HCT116 (cell line): Measurements from ENCODE around the gene MICALL1. TPM values are rescaled to one million over a fixed set of nuclear protein-coding genes. Genes with fewer than 3 reads are reported as not detected.

ENCODE experiments used
- ATAC-seq: fragments of 200-7000 bp; cut with Tn5 transposase; 2 replicates; pipeline ENCODE4 v1.9.1; 2020; ENCODE audit warnings: mild to moderate bottlenecking, moderate library complexity
- BruUV-seq: library from RNA; stranded (reverse); fragments of 400-500 nt; replicated peaks from 2 replicates; lab custom pipeline; 2021; lab: Mats Ljungman, UMichigan
- CTCF ChIA-PET: fragments of 300-600 bp; sonication (Branson Sonifier 250); formaldehyde crosslinking; loops from one replicate; lab custom pipeline; 2021; ENCODE audit warnings: antibody characterized with exemption; lab: Charles Lee
- POLR2A ChIA-PET: fragments of 300-600, 350-600 bp; sonication (Branson Sonifier 250); formaldehyde crosslinking; loops from one replicate; lab custom pipeline; 2021; ENCODE audit warnings: antibody characterized with exemption; lab: Charles Lee
- RAD21 ChIA-PET, 2 experiments: fragments of 300-600 bp; sonication (Branson Sonifier 250); formaldehyde crosslinking; loops; one replicate each; lab custom pipeline; 2023; ENCODE audit warnings: low total read pairs in 2 of 2; ENCODE audit not compliant: uncharacterized antibody in 2 of 2, unreplicated experiment in 2 of 2, low non-redundant PET in 1 of 2; lab: Charles Lee
- DNase-seq: peaks from one replicate; pipeline ENCODE4 v3.0.0-alpha.2; 2010; ENCODE audit warnings: low read depth, low spot score
- H2AFZ ChIP-seq: fragments of 200-600 bp; shearing (Covaris generic), sonication (generic); 2 replicates; pipeline ENCODE4 v1.6.1; 2017; ENCODE audit warnings: low read depth, mixed run types, mixed read lengths, antibody characterized with exemption, low read length; ENCODE audit not compliant: poor library complexity, severe bottlenecking
- H3K27ac ChIP-seq: 2 replicates; pipeline ENCODE4 v1.5.1; 2012; ENCODE audit warnings: low read depth, low read length
- H3K27me3 ChIP-seq: fragments of 200-600 bp; sonication (generic); 2 replicates; pipeline ENCODE4 v1.6.1; 2016; ENCODE audit warnings: mixed run types, low read length, mixed read lengths; ENCODE audit not compliant: insufficient read depth
- H3K36me3 ChIP-seq, 2 experiments: fragments of 200-500 bp in 1 of 2; fragments of 200-600 bp in 1 of 2; sonication (Bioruptor generic) in 1 of 2; sonication (generic) in 1 of 2; 2 replicates each; pipeline versions ENCODE4 v1.5.1 to v1.6.1; 2014 to 2016; ENCODE audit warnings: low read length in 2 of 2, inconsistent platforms in 1 of 2, mixed read lengths in 1 of 2, mixed run types in 1 of 2; ENCODE audit not compliant: insufficient read depth in 2 of 2, control insufficient read depth in 1 of 2
- H3K4me1 ChIP-seq, 2 experiments: fragments of 200-600 bp in 1 of 2; sonication (generic) in 1 of 2; 2 replicates each; pipeline versions ENCODE4 v1.5.1 to v1.6.1; 2012 to 2017; ENCODE audit warnings: low read length in 2 of 2, inconsistent platforms in 1 of 2, mild to moderate bottlenecking in 1 of 2, mixed read lengths in 1 of 2, mixed run types in 1 of 2, moderate library complexity in 1 of 2; ENCODE audit not compliant: insufficient read depth in 2 of 2, control insufficient read depth in 1 of 2
- H3K4me2 ChIP-seq: fragments of 200-600 bp; sonication (generic); 2 replicates; pipeline ENCODE4 v1.6.1; 2017; ENCODE audit warnings: mixed run types, low read length, mixed read lengths
- H3K4me3 ChIP-seq, 2 experiments: fragments of 200-600 bp in 1 of 2; sonication (generic) in 1 of 2; replicated peaks in 1 of 2; 2 replicates each; pipeline ENCODE4 v1.5.1; 2011 to 2016; ENCODE audit warnings: low read length in 2 of 2, control low read depth in 1 of 2, low read depth in 1 of 2, mild to moderate bottlenecking in 1 of 2, mixed read lengths in 1 of 2, mixed run types in 1 of 2
- H3K79me2 ChIP-seq: fragments of 200-600 bp; sonication (generic); 2 replicates; pipeline ENCODE4 v1.6.1; 2017; ENCODE audit warnings: mild to moderate bottlenecking, mixed run types, low read length, moderate library complexity, mixed read lengths; ENCODE audit not compliant: insufficient read depth
- H3K9ac ChIP-seq: fragments of 200-600 bp; sonication (generic); 2 replicates; pipeline ENCODE4 v1.6.1; 2016; ENCODE audit warnings: low read length, mixed read lengths
- H3K9me2 ChIP-seq: fragments of 200-600 bp; sonication (generic), shearing (Covaris generic); 2 replicates; pipeline ENCODE4 v1.6.1; 2017; ENCODE audit warnings: mixed run types, mild to moderate bottlenecking, moderate library complexity; ENCODE audit not compliant: insufficient read depth
- H3K9me3 ChIP-seq, 2 experiments: fragments of 200-500 bp in 1 of 2; fragments of 200-600 bp in 1 of 2; sonication (Bioruptor generic) in 1 of 2; sonication (generic) in 1 of 2; 2 replicates each; pipeline ENCODE4 v1.6.1; 2014 to 2017; ENCODE audit warnings: low read length in 2 of 2, mixed read lengths in 2 of 2, inconsistent platforms in 1 of 2, low read depth in 1 of 2, mild to moderate bottlenecking in 1 of 2, mixed run types in 1 of 2, moderate library complexity in 1 of 2; ENCODE audit not compliant: control insufficient read depth in 1 of 2, insufficient read depth in 1 of 2
- H4K20me1 ChIP-seq: fragments of 200-600 bp; sonication (generic), shearing (Covaris generic); 2 replicates; pipeline ENCODE4 v1.6.1; 2017; ENCODE audit warnings: mixed run types, mild to moderate bottlenecking, moderate library complexity; ENCODE audit not compliant: insufficient read depth
- CBX3 ChIP-seq: IDR thresholded peaks from 2 replicates; pipeline ENCODE4 v1.6.1; 2012; ENCODE audit warnings: low read depth
- CEBPB ChIP-seq: IDR thresholded peaks from 2 replicates; pipeline ENCODE4 v1.6.1; 2012; ENCODE audit warnings: low read depth
- ELF1 ChIP-seq: IDR thresholded peaks from 2 replicates; pipeline ENCODE4 v1.6.1; 2012; ENCODE audit warnings: low read depth, borderline replicate concordance
- EZH2phosphoT487 ChIP-seq: fragments of 200-600 bp; IDR thresholded peaks from 2 replicates; pipeline ENCODE4 v1.6.1; 2018; ENCODE audit warnings: antibody characterized with exemption, borderline replicate concordance
- FOSL1 ChIP-seq: IDR thresholded peaks from 2 replicates; pipeline ENCODE4 v1.6.1; 2012; ENCODE audit warnings: low read depth
- POLR2A ChIP-seq: IDR thresholded peaks from 2 replicates; pipeline ENCODE4 v1.7.0; 2011; ENCODE audit warnings: borderline replicate concordance; ENCODE audit not compliant: insufficient read depth, insufficient read length; ENCODE audit errors: extremely low read depth
- RAD21 ChIP-seq: IDR thresholded peaks from 2 replicates; pipeline ENCODE4 v1.6.1; 2012; ENCODE audit warnings: low read depth, mild to moderate bottlenecking
- SIN3A ChIP-seq: IDR thresholded peaks from 2 replicates; pipeline ENCODE4 v1.6.1; 2012; ENCODE audit warnings: low read depth
- SP1 ChIP-seq: IDR thresholded peaks from 2 replicates; pipeline ENCODE4 v1.6.1; 2012; ENCODE audit warnings: low read depth
- TCF7L2 ChIP-seq: IDR thresholded peaks from 2 replicates; pipeline ENCODE4 v1.7.0; 2011; ENCODE audit warnings: borderline replicate concordance, inconsistent platforms; ENCODE audit not compliant: insufficient read depth, insufficient read length; ENCODE audit errors: extremely low read depth
- ZFX ChIP-seq: fragments of 450-650 bp; IDR thresholded peaks from 2 replicates; pipeline ENCODE4 v1.6.1; 2017
- ZNF274 ChIP-seq: fragments of 200-500 bp; sonication (Bioruptor generic); IDR thresholded peaks from 2 replicates; pipeline ENCODE4 v1.6.1; 2014; ENCODE audit warnings: mild to moderate bottlenecking, low read depth, low read length, inconsistent platforms
- intact Hi-C: fragments of 100-400 bp; cut with micrococcal nuclease; formaldehyde crosslinking; loops from 2 replicates; pipeline ENCODE4 v1.10.0; 2022
- total RNA-seq: library from RNA; stranded (reverse); gene quantifications from one replicate; pipeline ENCODE4 v1.2.1, GENCODE V29; 2021; ENCODE audit not compliant: unreplicated experiment
- TF ChIP-seq, protein P1 (sequence below): IDR thresholded peaks from 2 replicates; pipeline ENCODE4 v1.6.1; 2012; ENCODE audit warnings: low read depth
- TF ChIP-seq, protein P2 (sequence below): IDR thresholded peaks from 2 replicates; pipeline ENCODE4 v1.6.1; 2012
- TF ChIP-seq, protein P3 (sequence below): IDR thresholded peaks from 2 replicates; pipeline ENCODE4 v1.6.1; 2011; ENCODE audit warnings: mild to moderate bottlenecking, low read length, moderate library complexity; ENCODE audit not compliant: insufficient replicate concordance; ENCODE audit errors: extremely low read depth
- TF ChIP-seq, protein P4 (sequence below): IDR thresholded peaks from 2 replicates; pipeline ENCODE4 v1.6.1; 2012

MICALL1 gene
- total RNA-seq, 1 experiment from 2014 or later, result 35.2 TPM

GRCh38 chr22:37893583-37893983 lies 12.5 kb upstream of the MICALL1 start:
- Histone ChIP-seq H3K79me2 (no peaks in the 10 kb centered on the region), H3K4me3 (no peak overlapping the region), H3K9me2 (no peaks in the 10 kb centered on the region), H4K20me1 (no peaks in the 10 kb centered on the region), H3K4me2 (0 out of 2 replicates have a peak overlapping the region, but pooled peaks have one; percentile 3), H3K9ac (no peak overlapping the region), H3K9me3 (no peaks in the 10 kb centered on the region), H3K27me3 (no peaks in the 10 kb centered on the region), H3K36me3 (peaks cover 9 to 11% of the 10 kb centered on the region in 2 experiments), H3K4me1 (peaks cover 50 to 61% of the 10 kb centered on the region in 2 experiments), H2AFZ (no peak overlapping the region), H3K27ac (peak overlapping the region; percentile 13)
- intact Hi-C loops, result no loop called here
- no peak for DNase-seq
- TF ChIP-seq CEBPB (no peak), TCF7L2 (no peak), RAD21 (no peak), SIN3A (no peak), ZNF274 (no peak), FOSL1 (no peak), POLR2A (no peak), SP1 (no peak), EZH2phosphoT487 (no peak), CBX3 (no peak), ZFX (no peak), ELF1 (no peak)
- TF ChIP-seq, protein P1, sequence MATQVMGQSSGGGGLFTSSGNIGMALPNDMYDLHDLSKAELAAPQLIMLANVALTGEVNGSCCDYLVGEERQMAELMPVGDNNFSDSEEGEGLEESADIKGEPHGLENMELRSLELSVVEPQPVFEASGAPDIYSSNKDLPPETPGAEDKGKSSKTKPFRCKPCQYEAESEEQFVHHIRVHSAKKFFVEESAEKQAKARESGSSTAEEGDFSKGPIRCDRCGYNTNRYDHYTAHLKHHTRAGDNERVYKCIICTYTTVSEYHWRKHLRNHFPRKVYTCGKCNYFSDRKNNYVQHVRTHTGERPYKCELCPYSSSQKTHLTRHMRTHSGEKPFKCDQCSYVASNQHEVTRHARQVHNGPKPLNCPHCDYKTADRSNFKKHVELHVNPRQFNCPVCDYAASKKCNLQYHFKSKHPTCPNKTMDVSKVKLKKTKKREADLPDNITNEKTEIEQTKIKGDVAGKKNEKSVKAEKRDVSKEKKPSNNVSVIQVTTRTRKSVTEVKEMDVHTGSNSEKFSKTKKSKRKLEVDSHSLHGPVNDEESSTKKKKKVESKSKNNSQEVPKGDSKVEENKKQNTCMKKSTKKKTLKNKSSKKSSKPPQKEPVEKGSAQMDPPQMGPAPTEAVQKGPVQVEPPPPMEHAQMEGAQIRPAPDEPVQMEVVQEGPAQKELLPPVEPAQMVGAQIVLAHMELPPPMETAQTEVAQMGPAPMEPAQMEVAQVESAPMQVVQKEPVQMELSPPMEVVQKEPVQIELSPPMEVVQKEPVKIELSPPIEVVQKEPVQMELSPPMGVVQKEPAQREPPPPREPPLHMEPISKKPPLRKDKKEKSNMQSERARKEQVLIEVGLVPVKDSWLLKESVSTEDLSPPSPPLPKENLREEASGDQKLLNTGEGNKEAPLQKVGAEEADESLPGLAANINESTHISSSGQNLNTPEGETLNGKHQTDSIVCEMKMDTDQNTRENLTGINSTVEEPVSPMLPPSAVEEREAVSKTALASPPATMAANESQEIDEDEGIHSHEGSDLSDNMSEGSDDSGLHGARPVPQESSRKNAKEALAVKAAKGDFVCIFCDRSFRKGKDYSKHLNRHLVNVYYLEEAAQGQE, result no peak
- TF ChIP-seq, protein P2, sequence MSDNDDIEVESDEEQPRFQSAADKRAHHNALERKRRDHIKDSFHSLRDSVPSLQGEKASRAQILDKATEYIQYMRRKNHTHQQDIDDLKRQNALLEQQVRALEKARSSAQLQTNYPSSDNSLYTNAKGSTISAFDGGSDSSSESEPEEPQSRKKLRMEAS, result no peak
- TF ChIP-seq, protein P3, sequence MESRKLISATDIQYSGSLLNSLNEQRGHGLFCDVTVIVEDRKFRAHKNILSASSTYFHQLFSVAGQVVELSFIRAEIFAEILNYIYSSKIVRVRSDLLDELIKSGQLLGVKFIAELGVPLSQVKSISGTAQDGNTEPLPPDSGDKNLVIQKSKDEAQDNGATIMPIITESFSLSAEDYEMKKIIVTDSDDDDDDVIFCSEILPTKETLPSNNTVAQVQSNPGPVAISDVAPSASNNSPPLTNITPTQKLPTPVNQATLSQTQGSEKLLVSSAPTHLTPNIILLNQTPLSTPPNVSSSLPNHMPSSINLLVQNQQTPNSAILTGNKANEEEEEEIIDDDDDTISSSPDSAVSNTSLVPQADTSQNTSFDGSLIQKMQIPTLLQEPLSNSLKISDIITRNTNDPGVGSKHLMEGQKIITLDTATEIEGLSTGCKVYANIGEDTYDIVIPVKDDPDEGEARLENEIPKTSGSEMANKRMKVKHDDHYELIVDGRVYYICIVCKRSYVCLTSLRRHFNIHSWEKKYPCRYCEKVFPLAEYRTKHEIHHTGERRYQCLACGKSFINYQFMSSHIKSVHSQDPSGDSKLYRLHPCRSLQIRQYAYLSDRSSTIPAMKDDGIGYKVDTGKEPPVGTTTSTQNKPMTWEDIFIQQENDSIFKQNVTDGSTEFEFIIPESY, result no peak
- TF ChIP-seq, protein P4, sequence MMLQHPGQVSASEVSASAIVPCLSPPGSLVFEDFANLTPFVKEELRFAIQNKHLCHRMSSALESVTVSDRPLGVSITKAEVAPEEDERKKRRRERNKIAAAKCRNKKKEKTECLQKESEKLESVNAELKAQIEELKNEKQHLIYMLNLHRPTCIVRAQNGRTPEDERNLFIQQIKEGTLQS, result no peak
- ChIA-PET RAD21 (no interaction called here), POLR2A (interaction anchor here (1.8 kb wide), 1 partner anchor 12 kb away, joined by 7 read pairs; no protein-coding TSS in a partner anchor), CTCF (interaction anchor here (1.0 kb wide), 1 partner anchor 13 kb away, joined by 4 read pairs; the partner anchor contains the start of gene MICALL1)
- BruUV-seq, result no TSS peak
- no peak for ATAC-seq
